ENCODE data around the gene AGAP3.
"Not testable (repeated sequence)": the region's sequence is repeated elsewhere in the genome, so short reads cannot be mapped to it uniquely, and the experiment has no call there.

Gene AGAP3

DNA sequence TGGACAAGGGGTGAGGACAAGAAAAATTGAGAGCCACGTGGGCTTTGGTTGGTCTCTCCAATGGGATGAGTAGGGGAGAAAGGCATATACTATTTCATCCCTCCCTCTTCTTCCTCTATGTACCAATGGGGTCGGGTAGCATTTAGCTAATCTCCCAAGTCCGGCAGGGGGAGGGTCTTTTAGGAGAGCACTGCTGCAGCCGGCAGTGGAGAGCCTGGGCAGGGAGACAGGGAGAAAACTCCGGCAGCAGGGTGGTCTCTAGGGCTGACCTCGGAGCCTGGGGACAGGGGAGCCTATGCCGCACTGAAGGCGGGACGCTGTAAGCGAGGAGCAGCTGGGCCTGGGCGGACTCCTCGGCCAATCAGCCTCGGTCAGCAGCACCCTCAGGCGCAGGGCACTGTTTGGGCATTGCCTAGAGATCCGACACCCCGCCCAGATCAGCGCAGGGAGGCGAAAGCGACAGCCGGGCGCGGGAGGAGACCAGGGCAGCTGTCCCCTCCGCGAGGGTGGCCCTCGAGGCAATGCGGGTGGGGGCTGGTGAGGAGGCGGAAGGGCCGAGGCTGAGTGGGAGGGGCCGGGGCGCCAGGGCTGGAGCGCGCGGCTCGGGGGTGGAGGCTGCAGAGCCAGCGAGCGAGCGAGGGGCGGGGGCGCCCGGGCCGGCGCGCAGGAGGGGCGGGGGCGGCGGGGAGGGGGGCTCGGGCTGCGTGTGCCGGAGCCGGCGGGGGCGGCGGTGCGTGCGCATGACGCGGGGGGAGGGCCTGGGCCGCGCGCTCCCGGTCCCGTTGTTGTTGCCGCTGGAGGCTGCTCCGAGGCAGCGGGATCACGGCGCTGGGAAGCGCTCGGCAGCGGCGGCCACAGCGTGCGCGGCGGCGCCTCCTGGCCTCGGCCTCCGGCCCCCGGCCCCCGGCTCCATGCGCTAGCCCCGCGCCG lies at the start of gene AGAP3:
TSS of gene AGAP3 (plus strand) at position 785 of the 930 bp plus-strand sequence. CDS start 267 bp downstream, outside the sequence.
- peak; percentile 59 for DNase-seq

- DNase-seq: peak; percentile 25
Observed at GRCh38 chr7:151038951-151039849, 47.1 kb upstream of the AGAP3 start.

GRCh38 chr7:151039850-151040548 lies 46.3 kb upstream of the AGAP3 start:
- no peak for DNase-seq

- DNase-seq: no peak
Observed at GRCh38 chr7:151040616-151041375, 45.5 kb upstream of the AGAP3 start.

- not testable (repeated sequence) for DNase-seq
Observed at GRCh38 chr7:151043449-151043848, 42.8 kb upstream of the AGAP3 start.

DNA sequence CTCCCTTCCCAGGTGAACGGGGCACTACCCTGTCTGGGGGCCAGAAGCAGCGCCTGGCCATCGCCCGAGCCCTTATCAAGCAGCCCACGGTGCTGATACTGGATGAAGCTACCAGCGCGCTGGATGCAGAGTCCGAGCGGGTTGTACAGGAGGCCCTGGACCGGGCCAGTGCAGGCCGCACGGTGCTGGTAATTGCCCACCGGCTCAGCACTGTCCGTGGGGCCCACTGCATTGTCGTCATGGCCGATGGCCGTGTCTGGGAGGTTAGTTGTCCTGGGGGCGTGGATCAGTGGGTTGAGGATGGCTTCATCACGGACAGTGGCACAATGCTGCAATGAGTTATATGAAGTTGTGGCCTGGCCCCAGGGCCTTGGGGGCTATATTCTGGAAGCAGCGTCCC lies 42.3 kb upstream of the AGAP3 start:
- no peak for DNase-seq

DNA sequence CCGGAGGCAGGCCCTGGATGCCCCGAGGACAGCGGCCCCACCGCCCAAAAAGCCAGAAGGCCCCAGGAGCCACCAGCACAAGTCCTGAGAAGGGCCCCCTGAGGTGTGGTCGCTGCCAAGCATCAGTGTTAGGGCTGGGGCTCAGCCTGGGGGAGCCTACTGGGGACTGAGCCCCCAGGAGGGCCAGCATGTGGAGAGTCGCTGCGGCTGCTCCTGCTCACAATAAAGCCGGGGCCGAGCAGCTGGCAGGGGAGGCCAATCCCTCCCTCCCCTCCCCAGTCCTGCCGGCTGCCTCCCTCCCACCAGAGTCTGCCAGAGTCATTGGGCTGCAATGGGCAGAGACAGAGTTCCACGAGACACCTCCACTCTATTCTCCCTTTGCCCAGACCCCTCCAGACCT lies 41.0 kb upstream of the AGAP3 start:
- no peak for DNase-seq

DNA sequence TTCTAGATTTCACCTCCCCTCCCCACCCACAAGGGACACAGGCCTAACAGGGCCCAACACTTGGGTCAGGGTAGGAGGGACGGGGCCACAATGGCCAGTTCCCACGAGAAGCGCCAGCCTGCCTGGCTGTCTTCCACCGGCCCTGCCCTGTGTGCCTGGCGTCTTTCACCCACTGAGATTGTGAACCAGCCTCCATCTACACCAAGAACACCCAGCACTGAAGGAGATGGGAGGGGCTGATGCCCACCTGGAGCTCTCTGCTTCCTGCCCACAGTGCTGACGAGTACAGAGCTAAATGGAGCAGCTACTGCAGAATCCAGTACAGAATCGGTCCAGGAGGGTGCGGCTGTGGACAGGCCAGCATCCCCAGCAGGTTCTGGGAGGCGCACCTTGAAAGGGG lies 40.3 kb upstream of the AGAP3 start:
- no peak for DNase-seq

DNA sequence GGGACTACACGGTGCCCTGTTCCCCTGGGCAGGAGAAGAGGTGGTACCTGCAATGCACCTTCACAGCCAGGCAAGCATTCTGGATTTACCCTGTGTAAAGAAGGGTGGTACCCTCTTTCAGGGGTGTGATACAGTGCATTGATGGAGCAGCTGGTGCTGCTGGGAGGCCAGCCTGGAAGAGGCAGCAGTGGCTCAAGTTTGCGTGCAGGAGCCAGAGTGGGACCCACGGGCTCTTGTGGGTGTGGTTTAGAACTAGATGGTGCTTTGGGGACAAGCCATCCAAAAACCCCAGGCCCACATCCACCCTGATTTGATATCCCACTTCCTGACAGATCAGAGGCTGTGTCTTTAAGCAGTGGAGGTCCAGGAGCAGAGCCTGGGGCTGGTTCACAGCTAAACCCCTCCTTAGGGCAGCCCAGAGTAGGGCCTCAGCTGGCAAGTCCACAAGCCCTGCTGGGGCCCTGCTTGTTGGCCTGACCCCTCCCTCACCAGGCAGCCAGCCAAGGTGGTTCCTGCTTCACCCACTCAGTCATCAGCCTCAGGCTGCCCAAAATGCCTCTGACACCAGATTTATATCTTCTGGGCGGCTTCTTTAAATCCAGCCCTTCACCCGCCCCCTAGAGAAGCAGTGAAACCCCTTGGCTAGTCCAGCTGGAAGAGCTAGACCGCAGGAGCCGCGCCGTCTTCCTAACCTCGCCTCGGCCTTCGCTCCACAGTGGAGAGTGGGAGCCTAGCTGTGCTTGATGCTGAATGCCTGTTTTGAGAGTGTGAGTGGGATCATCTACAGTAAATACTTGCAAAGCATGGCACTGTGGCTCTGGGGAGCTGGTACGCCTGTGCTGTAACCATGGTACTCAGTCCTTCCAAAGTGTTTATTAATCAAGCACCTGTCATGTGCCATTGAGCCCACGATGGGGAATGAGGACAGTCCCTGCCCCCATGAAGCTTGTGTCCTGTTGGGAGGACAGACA lies 39.4 kb upstream of the AGAP3 start:
- no peak for DNase-seq

DNA sequence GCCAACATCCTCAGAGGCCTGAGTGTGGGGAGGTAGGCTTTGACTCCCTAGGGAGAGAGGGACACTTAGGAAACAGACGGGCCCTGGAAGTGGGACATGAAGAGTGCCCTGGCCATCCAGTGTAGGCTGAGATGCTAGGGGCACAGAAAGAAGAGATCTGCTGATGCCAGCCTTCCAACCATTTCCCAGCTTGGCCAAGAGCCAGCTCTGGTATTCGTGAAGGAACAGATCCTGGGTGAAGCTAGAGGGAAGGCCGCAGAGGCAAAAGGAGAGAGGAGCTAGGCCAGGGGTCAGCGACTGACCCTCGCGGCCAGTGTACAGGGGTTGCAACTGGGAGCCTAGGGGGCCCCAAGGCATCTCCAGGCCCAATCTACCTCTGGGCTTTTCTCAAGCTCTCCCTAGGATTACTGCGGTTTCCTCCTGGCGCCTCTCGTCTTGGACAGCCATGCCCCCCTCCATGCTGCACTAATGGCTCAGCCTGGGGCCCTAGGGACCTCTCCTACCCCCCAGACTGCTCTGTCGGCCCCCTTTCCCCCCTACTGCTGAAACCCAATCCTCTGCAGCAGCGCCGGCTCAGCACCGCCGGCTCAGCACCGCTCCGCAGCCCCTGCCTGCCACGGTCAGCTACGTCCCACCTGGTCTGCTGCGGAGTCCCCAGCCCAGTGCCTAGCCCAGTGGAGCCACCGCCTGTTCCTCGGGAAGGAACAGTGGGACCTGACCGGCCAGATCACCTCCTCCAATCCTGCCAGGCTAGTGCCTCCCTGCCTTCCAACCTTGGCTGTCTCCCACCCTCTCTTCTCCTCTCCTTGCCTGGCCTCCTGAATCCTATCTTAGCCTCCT lies 38.1 kb upstream of the AGAP3 start, which contains the start of gene ASIC3:
TSS of gene ASIC3 (plus strand) at position 556 of the 840 bp plus-strand sequence. CDS start 355 bp downstream, outside the sequence.
- DNase-seq: no peak

DNA sequence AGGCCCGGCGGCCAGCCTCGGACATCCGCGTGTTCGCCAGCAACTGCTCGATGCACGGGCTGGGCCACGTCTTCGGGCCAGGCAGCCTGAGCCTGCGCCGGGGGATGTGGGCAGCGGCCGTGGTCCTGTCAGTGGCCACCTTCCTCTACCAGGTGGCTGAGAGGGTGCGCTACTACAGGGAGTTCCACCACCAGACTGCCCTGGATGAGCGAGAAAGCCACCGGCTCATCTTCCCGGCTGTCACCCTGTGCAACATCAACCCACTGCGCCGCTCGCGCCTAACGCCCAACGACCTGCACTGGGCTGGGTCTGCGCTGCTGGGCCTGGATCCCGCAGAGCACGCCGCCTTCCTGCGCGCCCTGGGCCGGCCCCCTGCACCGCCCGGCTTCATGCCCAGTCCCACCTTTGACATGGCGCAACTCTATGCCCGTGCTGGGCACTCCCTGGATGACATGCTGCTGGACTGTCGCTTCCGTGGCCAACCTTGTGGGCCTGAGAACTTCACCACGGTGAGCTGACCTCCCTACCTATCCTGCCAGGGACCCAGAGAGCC lies 37.3 kb upstream of the AGAP3 start:
- no peak for DNase-seq

DNA sequence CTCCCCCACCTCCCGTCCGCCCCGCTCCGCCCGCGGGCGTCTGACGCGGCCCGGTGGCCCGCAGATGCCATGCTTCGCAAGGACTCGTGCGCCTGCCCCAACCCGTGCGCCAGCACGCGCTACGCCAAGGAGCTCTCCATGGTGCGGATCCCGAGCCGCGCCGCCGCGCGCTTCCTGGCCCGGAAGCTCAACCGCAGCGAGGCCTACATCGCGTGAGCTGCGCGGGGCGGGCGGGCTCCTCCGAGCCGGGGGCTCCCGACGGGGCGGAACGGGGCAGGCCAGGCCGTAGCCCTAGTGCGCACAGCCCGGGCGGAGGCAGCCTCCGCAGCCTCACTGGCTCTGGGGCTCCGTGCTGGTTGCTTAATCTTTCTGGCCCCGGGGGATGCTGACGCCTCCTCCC lies 35.2 kb upstream of the AGAP3 start:
- DNase-seq: peak; percentile 60

- DNase-seq: no peak
Observed at GRCh38 chr7:151053096-151053495, 33.2 kb upstream of the AGAP3 start.

GRCh38 chr7:151053751-151054150 lies 32.5 kb upstream of the AGAP3 start:
- DNase-seq: no peak

DNA sequence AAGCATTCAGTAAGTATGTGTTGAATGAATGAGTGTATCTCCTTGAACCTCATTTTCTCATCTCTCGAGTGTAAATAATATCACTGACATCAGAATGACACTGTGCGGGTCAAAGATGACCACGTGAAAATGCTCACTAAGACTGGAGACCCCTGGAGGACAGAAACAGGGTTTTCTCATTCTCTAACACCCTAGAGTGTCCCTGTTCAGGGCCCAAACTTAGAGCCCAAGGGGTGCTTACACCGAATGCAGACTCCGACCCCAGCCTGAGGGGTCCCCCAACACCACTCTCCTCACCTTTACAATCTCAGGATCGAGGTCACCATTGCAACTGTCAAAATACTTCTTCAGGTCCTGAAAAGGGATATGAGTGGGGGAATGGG lies 30.0 kb upstream of the AGAP3 start:
- DNase-seq: no peak

DNA sequence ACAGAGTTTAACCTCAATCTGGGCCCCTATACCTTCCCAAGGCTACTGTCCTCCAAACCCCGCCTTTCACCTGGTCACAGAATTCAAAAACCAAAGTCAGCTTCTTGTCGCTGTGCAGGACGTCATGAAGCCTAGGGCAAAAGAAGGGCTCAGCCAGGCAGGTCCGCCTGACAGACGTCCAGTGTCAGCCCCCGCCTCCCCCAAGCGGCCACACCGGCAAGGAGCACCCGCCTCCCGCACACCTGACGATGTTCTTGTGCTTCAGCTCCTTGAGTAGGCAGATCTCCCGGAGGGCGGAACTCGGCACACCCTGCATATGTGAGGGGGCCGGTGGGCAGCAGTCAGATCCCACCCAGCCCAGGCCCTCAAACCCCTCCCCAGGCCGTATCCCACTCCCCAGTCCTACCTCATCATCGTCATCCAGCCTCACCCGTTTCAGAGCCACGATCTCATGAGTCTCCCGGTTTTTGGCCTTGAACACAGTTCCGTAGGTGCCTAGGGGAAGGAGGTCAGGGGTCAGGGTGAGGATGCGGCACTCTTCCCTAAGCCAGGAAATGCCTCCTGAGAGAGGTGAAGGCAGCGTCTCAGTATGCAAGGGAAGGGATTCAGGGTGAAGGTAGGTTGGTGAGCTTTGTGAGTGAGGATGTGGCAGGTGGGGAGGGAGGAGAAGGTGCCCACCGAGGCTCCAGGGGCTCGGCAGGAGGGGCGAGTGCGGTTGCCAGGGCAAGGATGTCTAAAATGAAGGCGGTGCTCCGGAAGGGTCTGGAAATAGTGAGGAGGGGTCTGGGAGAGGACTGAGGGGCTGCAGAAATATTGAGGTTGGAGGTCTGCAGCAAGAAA lies 29.4 kb upstream of the AGAP3 start:
- no peak for DNase-seq

DNA sequence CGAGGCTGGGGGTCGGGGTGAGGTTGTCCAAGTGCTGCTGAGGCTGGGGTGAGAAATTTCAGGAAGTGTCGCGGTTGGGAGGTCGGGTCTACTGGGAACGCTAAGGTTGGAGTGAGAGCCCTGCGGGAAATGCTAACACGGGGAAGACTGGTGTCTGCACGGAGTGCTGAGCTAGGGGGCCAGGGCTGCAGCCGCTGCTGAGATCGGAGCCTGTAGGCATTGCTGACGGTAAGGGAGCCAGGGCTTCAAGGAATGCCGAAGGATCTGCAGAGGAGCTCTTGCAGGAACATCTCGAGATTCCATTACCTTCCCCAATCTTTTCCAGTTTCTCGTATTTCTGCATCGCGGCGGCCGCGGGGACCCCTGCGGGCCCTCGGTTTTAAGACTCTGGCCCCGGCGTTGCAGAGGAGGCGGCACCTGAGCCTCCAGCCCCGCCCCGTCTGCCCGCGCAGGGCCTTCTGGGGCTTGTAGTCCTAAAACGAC lies 28.7 kb upstream of the AGAP3 start, which contains the start of gene CDK5:
TSS of gene CDK5 (minus strand) at position 392 of the 483 bp plus-strand sequence. CDS start at position 343, 49 bp downstream.
- no peak for DNase-seq

Measured in CD4-positive, alpha-beta T cell treated with Interleukin-10 for 1 hour (primary cell).